Neural crest cell (in vitro differentiated cells): ENCODE results near the gene PRPF38A. TPM values are rescaled to one million over a fixed set of nuclear protein-coding genes. Genes with fewer than 3 reads are reported as not detected.

Source experiments
- DNase-seq: peaks from one replicate; pipeline ENCODE4 v3.0.0; 2021; ENCODE audit warnings: low read depth, mixed read lengths, low spot score
- H3K27ac Mint-ChIP-seq: one replicate; pipeline ENCODE4 v1.8.0; 2021; ENCODE audit warnings: mild to moderate bottlenecking, mixed read lengths; ENCODE audit not compliant: unreplicated experiment
- H3K27me3 Mint-ChIP-seq: 2 replicates; pipeline ENCODE4 v1.8.0; 2021; ENCODE audit warnings: low read depth, mild to moderate bottlenecking, mixed read lengths
- H3K36me3 Mint-ChIP-seq: 2 replicates; pipeline ENCODE4 v1.8.0; 2021; ENCODE audit warnings: low read depth, mild to moderate bottlenecking, mixed read lengths
- H3K4me1 Mint-ChIP-seq: 2 replicates; pipeline ENCODE4 v1.8.0; 2021; ENCODE audit warnings: mixed read lengths
- H3K4me3 Mint-ChIP-seq: one replicate; pipeline ENCODE4 v1.8.0; 2021; ENCODE audit warnings: mild to moderate bottlenecking, mixed read lengths
- H3K9me3 Mint-ChIP-seq: 2 replicates; pipeline ENCODE4 v1.8.0; 2021; ENCODE audit warnings: mixed read lengths
- CTCF ChIP-seq: fragments of 200-600 bp; sonication (generic); conservative IDR thresholded peaks from 2 replicates; pipeline ENCODE4 v1.5.0; 2021; ENCODE audit warnings: antibody characterized with exemption, mild to moderate bottlenecking
- total RNA-seq: library from RNA; stranded (reverse); gene quantifications from 2 replicates; pipeline ENCODE4 v1.2.1, GENCODE V29; 2021

Gene PRPF38A
- total RNA-seq, 1 donor from 2014 or later: 83.6 TPM

- Mint-ChIP-seq H3K4me3 (no peak overlapping the region), H3K36me3 (peaks cover 4% of the 10 kb centered on the region), H3K27ac (no peak overlapping the region), H3K27me3 (no peaks in the 10 kb centered on the region), H3K9me3 (no peaks in the 10 kb centered on the region), H3K4me1 (no peaks in the 10 kb centered on the region)
- TF ChIP-seq CTCF: no peak
- no peak for DNase-seq
Observed at GRCh38 chr1:52463891-52464290, 59.5 kb downstream of the PRPF38A start.

- Mint-ChIP-seq H3K36me3 (peaks cover 6% of the 10 kb centered on the region), H3K4me1 (no peaks in the 10 kb centered on the region), H3K9me3 (no peaks in the 10 kb centered on the region), H3K27ac (no peak overlapping the region), H3K4me3 (no peak overlapping the region), H3K27me3 (no peaks in the 10 kb centered on the region)
- no peak for TF ChIP-seq CTCF
- DNase-seq: no peak
Observed at GRCh38 chr1:52469108-52469507, 64.7 kb downstream of the PRPF38A start.

Other genes with a start within 250 kb of the PRPF38A start
- gene CC2D1B, start 38.4 kb upstream of the PRPF38A start, total RNA-seq: 34.5 and 39.0 TPM in 2 replicates
- gene ORC1, start 179 bp upstream of the PRPF38A start, total RNA-seq: 36.9 and 38.5 TPM in 2 replicates
- gene TUT4, start 148.5 kb downstream of the PRPF38A start, total RNA-seq: 88.0 and 89.6 TPM in 2 replicates
- gene GPX7, start 197.8 kb downstream of the PRPF38A start, total RNA-seq: 30.6 and 31.1 TPM in 2 replicates
- gene SHISAL2A, start 228.6 kb downstream of the PRPF38A start, total RNA-seq: 0.65 TPM in 1 of 2 replicates, not detected in the other